Erythroblast (primary cell): Measurements from ENCODE around the gene NARF.

ENCODE experiments used
- GATA1 ChIP-seq: IDR thresholded peaks from 2 replicates; pipeline ENCODE4 v1.6.1; 2011; ENCODE audit warnings: low read depth, mild to moderate bottlenecking, control low read depth, low read length, moderate library complexity
- POLR2A ChIP-seq: IDR thresholded peaks from 2 replicates; pipeline ENCODE4 v1.6.1; 2011; ENCODE audit warnings: mild to moderate bottlenecking, low read length

- peak; percentile 12 for TF ChIP-seq POLR2A
- no peak for TF ChIP-seq GATA1
These were observed 39.2 kb downstream of the NARF start for GRCh38 chr17:82497483-82498405.
